ENCODE measurements around the gene ABCA13. TPM values are rescaled to one million over a fixed set of nuclear protein-coding genes. Genes with fewer than 3 reads are reported as not detected.
A peak's percentile ranks its signal among the peaks of the same experiment; 100 is the strongest.

The ABCA13 gene
- total RNA-seq, 1 donor from 2014 or later = 5.5 TPM

DNA sequence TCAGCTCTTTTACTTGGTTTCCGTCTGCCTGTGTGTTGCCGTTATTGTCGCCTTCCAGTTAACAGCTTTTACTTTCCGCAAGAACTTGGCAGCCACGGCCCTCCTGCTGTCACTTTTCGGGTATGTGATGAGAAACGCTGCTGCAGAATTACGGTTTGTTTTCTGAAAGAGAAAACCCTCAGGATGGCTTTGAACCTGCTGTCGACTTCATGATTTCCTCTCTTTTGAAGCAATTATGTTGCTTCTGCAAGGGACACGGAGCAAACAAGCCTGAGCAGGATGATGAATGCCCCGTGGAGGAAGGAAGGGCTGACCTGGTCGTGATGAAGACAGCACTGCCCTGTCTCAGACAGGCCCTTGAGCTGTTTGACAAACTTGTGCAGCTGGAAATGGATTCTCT is 339.8 kb downstream of the ABCA13 start:
- peak; percentile 2 for DNase-seq (ENCODE audit: low spot score)

DNA sequence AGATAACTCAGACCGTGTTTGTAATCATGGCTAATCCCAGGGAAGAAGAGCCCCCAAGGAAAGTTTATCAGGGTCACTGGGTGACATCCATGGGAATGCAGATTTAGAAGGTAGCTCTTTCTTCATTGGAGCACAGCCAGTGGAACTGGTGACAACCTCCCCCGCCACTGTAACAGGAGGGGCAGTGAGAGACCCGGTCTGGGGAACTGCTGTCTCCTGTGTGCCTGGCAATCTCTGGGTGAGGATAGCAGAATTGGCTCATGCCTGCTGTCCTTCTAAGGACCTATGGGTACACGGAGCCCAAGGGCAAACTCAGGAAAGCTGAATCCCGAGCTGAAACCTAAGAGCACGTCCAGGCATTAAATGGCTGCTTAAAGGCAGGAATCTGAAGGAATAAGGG is 341.6 kb downstream of the ABCA13 start:
- DNase-seq (ENCODE audit: low spot score) = no peak

DNA sequence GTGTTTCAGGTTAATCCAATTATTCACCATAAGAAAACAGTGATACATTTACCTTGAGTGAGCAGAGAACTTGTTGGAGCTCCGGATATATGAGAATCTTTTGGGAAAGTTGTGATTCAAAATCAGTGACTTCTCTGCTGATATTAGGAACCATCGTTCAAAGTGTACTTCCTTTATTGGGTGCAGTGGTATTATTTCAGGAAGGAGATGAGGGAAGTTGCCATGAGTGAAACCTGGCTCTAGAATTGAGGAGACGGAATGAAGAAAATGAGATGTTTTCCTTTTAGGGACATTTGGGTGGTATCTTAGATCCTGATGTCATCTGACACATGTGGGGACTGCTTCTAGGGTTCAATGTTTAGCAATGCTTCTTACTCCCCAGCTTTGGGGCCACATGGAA is 343.9 kb downstream of the ABCA13 start:
- DNase-seq (ENCODE audit: low spot score) = no peak

- no peak for DNase-seq (ENCODE audit: low spot score)
Measured at GRCh38 chr7:48518092-48518491, 346.8 kb downstream of the ABCA13 start.

DNA sequence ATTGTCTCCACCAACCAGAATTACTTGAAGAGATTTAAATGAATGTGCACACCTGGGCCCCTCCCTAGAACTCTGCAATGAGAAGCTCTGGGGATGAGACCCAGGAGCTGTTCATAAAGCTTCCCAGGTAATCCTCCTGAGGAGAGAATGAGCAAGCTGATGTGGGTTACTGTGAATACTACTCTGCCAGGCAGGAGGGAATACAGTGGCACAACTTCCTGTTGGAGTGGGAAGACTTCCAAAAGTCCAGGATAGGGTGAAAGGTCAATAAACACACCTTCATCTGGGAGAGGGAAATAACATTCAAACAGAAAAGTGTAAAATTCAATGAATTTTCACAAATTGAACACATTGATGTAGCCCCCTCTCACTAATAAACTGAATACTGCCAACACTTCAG is 351.4 kb downstream of the ABCA13 start:
- no peak for DNase-seq (ENCODE audit: low spot score)

GRCh38 chr7:48525736-48526732 is 354.8 kb downstream of the ABCA13 start:
- DNase-seq (ENCODE audit: low spot score) = no peak

DNA sequence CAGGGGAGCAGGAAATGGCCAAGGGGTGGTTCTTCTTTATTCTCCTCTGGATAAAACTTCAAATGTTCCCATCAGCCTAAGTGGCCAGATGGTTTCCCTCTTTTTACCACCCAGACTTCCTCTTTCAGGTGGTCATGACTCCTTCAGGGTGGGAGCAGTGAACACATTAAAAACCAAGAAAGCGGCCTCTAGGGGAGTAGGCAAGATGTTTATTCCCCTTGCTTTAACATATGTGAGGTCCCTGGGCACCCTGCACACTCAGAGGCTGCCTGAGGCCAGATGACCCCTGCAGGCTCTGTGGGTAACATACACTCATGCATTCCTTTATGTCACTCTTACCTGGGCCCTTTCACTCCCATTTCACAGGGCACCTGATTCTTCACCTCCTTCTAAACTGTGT is 357.4 kb downstream of the ABCA13 start:
- no peak for DNase-seq (ENCODE audit: low spot score)

GRCh38 chr7:48537561-48537960 is 366.3 kb downstream of the ABCA13 start:
- no peak for DNase-seq (ENCODE audit: low spot score)

GRCh38 chr7:48540746-48541145 is 369.5 kb downstream of the ABCA13 start:
- no peak for DNase-seq (ENCODE audit: low spot score)

DNA sequence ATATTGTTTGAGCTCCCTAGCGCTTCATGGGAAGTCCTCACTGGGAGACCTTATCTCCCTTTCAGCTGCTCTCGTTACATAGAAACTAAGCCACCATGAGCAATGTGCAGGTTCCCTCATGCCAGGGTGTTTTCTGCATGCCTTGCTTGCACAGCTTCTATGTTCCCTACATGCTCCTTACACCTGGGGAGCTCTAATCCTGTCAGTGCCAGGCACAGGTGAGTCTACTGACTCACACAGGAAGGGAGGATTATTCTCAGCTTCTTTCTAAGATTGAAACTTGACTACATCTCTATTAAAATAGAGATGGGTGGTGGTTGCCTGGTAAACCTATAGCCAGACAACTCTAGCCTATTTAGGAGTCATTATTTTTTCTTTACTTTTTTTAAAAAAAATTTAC is 377.4 kb downstream of the ABCA13 start:
- DNase-seq (ENCODE audit: low spot score) = no peak

- peak; percentile 15 for DNase-seq (ENCODE audit: low spot score)
Measured at GRCh38 chr7:48551652-48552051, 380.4 kb downstream of the ABCA13 start.

- peak; percentile 1 for DNase-seq (ENCODE audit: low spot score)
Measured at GRCh38 chr7:48563334-48563733, 392.1 kb downstream of the ABCA13 start.

DNA sequence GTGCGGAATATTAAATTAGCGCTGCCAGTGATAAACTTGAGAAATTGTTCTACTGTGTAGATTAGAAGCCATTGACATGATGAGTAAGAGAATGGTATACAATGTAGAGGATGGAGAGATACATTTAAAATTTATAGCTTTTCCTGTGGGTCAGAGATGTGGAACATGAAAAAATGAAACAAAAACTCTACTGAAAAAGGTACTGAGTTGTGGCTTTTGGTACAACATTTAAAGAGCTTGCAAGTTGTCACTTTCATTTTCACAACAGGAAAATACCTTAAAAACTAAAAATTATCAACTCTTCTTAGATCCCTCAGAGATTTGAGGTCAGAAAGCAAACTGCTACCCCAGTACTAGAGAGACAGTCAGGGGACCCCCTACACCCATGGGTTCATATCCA is 404.3 kb downstream of the ABCA13 start:
- DNase-seq (ENCODE audit: low spot score) = no peak

DNA sequence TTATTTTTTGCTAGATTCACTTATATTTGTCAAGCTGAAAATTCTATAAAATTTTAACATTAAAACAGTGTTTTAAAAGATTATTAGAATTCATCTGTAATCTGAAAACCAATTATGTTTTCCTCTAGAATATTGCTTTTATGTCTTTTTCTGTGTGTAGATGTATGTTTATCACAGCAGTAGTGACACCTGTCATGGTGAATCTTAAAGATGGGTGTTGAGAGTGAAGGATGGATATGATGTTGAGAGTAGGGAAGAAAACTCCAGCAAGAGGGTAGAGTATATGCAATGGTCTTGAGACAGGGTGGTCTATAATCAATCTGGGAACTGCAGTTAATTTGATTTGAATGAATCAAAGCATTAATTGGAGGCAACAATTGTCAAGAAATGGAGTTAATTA is 416.2 kb downstream of the ABCA13 start:
- no peak for DNase-seq (ENCODE audit: low spot score)

- no peak for DNase-seq (ENCODE audit: low spot score)
Measured at GRCh38 chr7:48594349-48594748, 423.1 kb downstream of the ABCA13 start.

- DNase-seq (ENCODE audit: low spot score) = no peak
Measured at GRCh38 chr7:48595756-48596155, 424.5 kb downstream of the ABCA13 start.

DNA sequence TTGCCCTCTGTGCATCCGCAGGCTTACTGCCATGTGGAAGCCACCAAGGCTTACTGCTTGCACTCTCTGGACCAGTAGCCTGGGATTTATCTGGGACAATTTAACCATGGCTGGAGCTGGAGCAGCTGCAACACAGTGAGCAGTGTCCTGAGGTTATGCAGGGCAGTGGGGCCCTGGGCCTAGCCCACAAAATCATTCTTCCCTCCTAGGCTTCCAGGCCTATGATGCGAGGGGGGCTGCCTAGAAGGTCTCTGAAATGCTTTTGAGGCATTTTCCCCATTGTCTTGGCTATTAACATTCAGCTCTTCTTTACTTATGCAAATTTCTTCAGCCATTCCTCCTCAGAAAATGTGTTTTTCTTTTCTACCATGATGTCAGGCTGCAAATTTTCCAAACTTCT is 439.4 kb downstream of the ABCA13 start:
- no peak for DNase-seq (ENCODE audit: low spot score)

DNA sequence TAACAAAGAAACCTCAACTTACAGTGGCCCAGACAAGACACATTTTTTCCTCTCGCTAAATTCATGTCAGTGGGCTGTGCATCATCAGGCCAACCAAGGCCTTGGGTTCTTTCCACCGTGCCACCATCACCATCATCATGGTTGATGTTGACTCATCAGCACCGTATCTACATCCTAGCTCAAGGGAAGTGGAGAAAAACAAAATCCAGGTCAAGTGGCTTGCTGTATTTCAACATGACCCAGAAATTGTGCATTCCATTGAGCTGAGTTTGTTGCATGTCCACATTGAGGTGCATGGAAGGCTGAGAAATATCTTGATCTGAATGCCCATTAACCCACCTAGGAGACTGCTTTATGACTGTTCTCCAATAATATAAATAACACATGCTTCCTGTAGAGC is 440.7 kb downstream of the ABCA13 start:
- no peak for DNase-seq (ENCODE audit: low spot score)

- DNase-seq (ENCODE audit: low spot score) = no peak
Measured at GRCh38 chr7:48617508-48617907, 446.2 kb downstream of the ABCA13 start.

DNA sequence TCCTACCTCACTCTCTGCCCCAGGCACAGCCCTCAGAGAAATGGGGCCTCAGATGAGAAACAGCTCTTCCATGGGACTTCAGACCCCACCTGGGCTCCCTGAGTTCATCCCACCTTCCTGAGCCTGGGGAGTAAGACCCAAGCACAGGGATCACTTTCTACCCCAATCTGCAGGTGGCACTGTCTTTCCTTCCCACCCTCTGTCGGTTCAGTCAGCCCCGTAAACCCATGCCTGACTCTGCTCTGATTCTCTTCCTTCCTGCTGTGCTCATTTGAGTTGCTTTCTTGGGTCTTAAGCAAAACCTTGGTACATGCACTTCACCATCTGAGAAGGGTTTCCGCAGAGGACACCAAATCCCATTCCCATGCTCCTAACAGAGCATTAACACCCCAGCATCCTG is 446.7 kb downstream of the ABCA13 start:
- DNase-seq (ENCODE audit: low spot score) = no peak

DNA sequence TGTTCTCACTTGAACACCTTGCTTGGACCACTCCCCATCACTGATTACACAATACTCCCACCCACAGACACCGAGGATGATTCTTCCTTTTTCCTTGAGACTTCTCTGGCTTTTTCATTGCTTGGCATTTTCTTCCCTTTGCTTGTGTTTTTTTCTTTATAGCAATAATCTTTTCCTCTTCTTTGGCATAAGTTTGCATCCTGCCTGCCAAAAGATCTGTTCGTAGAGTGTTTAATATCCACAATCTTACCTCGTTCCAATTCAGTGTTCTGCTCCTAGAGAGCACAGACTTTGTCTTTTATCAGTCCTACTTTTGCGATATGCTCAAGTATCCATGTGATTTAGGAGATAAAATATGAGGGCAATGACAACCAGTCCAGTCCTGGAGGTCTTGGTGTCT is 449.8 kb downstream of the ABCA13 start:
- DNase-seq (ENCODE audit: low spot score) = no peak

- no peak for DNase-seq (ENCODE audit: low spot score)
Measured at GRCh38 chr7:48627164-48627563, 455.9 kb downstream of the ABCA13 start.

DNA sequence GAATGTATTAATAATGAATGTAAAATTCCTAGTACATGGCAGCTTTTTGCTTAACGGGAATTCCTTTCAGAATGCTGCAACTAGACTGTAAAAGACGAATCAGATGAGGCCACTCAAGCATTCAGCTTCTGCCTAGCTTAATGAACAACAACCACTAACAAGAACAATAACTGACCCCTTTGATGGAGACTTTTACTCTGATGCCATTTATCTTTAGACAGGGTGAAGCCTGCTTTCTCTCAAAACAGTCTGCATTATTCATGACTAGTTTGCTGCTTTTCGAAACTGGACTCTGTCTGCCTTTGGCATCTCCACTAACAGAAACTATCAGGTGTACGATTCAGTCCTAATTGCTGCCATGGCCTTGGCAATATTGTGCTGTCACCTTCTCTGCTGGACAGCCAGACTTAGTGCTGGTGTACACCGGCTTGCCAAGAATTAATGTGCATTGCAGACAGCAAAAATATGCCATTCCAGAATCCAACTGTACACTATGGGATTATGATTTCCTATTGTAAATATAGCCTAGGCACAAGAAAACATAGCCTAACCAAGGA is 457.6 kb downstream of the ABCA13 start:
- DNase-seq (ENCODE audit: low spot score) = no peak

Measured in umbilical cord (tissue), 2 donors.